HG03139 (cell line): Measurements from ENCODE around the gene USP4.
A peak's percentile ranks its signal among the peaks of the same experiment; 100 is the strongest.
"Not testable (repeated sequence)": the region's sequence is repeated elsewhere in the genome, so short reads cannot be mapped to it uniquely, and the experiment has no call there.

Source experiments
- ATAC-seq: cut with Tn5 transposase; IDR thresholded peaks from one replicate; pipeline ENCODE4 v1.9.1; 2021; ENCODE audit not compliant: unreplicated experiment

Gene USP4

DNA sequence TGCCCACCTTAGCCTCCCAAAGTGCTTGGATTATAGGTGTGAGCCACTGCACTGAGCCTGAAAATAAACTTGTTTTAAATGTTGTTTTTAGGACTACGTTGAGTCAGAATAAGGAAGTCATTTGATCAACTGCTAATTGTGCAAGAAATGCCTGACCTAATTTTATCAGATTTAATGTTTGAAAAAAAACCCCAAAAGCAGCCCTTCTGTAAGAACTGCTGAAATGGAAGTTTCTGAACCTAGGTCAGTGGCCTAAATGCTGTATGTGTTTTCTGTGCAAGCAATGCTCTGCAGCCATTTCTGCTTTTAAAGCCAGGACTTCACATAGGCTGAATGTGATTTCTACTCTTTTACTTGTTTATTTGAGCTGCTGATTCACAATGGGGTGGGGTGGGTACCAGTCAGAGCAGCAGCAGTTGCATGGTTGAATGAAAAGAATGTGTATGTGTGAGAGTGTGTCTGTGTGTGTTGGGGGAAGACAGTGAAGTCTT, 11.7 kb upstream of the USP4 start:
- ATAC-seq = no peak

DNA sequence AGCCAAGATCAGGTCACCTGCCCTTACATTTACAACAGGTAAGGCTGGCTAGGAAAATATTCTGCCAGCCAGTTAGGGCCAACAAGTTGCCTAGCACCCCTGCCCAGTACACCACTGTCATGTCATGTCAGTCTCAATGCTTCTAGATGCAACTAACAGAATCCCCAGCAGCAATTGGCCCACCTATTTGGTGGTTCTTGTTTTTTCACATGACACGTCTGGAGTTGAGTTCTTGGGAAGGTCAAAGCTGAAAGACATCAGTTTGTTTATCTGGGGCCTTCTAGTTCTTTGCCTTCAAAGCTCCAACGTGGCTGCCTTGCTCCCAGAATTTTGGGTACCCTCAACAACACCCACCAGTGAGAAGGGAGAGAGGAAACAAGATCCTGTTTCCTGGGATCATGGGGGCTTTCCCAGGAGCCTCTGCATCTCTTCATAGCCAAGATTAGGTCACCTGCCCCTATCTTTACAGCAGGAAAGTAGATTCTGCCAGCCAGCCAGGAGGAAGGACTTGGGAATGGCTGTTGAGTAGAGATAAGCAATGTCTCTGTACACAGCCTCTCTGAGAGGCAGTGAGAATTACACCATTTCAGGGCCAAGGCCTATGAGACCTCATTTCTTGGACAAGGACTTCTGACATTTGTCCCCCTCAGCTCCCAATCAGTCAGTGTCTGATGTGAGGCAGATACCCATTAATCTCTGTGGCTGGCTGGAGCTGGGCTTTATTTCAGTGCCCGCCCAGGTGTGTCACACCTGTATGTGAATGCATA, 9.7 kb upstream of the USP4 start:
- no peak for ATAC-seq

GRCh38 chr3:49348361-49348760, 8.5 kb upstream of the USP4 start:
- ATAC-seq = not testable (repeated sequence)

DNA sequence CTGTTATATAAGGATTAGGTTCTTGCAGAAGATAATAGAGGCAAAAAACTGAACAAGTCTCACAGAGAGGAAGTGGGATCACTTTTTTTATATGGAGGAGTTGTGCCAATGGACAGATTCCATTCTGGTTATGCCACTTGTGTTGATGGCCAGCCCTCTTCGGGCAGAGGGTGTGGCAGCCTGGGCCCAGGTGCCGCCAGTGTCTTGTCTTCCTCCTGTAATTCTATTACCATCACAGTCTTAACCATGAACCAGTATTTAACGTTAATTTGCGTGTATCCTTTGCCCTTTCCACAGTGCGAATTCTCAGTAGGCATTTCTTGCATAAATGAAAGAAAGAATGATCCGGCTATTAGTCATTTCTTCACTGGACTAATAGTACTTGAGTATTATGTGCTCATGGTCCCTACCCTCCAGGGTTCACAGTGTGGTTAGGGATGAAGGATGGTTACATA, 7.0 kb upstream of the USP4 start:
- no peak for ATAC-seq

- ATAC-seq = no peak
These were observed 3.3 kb upstream of the USP4 start for GRCh38 chr3:49343163-49343562.

- ATAC-seq = no peak
These were observed 2.1 kb upstream of the USP4 start for GRCh38 chr3:49341996-49342395.

DNA sequence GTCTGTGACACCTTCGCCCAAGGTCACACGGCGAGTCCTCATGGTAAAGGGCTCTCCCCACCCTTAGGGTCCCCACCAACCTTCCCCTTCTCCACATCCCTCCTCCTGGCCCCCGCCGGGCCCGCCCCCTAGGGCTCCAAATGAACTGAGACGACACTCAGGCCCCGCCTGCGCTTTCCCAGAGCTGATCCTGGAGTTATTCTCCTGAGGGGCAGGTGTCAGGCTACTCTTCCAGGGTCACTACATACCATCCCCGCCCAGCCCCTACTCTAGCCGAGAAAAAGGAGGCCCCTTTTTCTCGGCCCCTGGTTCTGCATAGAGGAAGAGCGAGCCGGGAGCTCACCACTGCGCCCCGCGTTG, 292 bp downstream of the USP4 start:
- ATAC-seq = peak; percentile 6

- no peak for ATAC-seq
These were observed 5.8 kb downstream of the USP4 start for GRCh38 chr3:49333916-49334633.

DNA sequence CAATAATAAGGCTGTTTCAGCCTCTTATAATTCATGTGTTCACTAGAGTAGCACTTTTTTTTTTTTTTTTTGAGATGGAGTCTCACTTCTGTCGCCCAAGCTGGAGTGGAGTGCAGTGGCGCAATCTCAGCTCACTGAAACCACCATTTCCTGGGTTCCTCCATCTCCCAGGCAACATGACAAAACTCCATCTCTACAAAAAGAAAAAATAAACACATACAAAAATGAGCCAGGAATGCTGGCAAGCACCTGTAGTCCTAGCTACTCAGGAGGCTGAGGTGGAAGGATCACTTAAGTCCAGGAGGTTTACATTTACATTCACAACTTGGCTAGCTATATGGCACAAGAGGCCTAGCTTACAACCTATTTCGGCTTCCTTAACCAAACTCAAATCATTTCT, 6.8 kb downstream of the USP4 start:
- no peak for ATAC-seq

DNA sequence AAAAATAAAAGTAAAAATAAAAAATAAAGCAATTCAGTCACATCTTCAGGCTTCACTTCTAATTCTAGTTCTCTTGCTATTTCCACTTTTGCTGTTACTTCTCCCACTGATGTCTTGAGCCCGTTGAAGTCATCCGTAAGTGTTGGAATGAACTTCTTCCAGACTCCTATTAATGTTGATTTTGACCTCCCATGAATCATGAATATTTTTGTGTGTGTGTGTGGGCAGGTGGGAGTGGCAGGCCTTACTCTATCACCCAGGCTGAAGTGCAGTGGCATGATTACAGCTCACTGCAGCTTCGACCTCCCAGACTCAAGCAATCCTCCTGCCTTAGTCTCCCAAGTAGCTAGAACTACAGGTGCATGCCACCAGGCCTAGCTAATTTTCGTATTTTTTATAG, 10.7 kb downstream of the USP4 start:
- ATAC-seq = no peak

GRCh38 chr3:49328350-49328749, 11.5 kb downstream of the USP4 start:
- not testable (repeated sequence) for ATAC-seq

DNA sequence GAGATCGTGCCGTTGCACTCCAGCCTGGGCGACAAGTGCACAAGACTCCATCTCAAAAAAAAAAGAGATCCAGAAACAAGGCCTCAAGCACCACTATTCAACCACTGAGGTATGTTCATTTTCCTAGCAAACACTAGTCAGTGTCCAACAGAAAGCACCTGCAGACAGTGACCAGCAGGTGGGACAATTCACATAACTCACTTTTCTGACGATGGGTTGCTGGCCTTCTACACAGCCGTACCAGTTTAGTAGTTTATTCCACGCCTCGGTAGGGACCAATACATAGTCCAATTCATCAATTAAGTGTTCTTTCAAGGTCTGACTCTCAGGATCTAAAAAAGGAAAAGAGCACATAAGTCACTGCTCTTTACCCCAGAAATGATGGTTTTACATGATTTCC, 12.4 kb downstream of the USP4 start:
- no peak for ATAC-seq

DNA sequence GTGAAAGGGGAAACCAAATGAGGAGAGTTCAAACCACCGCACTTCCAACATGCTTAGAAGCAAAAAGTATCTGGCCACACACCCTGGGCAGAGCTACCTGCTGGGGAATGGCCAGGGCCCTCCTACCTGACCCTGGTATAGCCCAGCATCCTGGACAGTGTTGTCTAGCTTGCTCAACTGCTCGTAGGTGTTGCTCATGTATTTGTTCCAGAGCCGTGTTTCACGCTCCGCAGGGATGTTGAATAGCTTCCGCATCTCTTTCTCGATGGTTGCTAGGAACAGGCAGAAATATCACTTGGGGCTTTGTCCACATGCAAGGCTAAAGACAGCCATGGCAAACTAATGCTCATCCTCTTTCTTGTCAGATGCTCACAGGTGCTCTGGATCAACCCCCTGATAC, 15.1 kb downstream of the USP4 start:
- no peak for ATAC-seq

DNA sequence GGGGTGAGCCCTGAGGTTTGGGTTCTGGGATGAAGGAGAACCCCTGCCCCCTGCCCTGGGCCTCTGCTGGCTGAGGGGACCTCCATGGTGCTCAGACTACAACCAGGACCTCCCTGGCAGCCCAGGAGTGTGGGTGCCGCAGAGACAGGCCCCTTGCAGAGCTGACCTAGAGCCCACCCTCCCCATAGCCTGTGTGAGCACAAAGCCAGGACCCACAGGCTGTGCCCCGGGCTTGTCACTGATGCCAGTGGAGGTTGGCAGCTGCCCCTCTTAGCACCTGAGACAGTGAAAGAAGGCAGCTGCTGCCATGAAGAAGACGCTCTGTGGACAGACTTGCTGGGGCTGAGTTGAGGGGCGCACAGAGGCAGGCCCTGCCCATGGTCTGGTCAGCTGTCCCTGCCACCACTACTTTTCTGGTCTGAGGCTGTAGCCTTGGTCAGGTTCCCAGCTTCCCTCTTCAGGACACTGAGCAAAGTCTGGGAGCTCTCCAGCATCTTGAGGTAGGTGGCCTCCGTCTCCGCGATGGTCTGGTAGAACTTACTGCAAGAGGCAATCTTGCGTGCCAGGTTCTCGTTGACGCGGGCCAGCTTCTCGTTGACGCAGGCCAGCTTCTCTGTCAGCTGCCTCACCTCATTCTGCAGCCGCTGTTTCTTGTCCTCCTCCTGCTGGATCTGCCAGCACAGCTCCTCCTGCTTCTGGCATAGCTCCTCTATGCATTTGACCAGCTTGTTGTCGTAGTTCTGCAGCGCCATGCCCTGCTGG, 23.0 kb downstream of the USP4 start:
- no peak for ATAC-seq

DNA sequence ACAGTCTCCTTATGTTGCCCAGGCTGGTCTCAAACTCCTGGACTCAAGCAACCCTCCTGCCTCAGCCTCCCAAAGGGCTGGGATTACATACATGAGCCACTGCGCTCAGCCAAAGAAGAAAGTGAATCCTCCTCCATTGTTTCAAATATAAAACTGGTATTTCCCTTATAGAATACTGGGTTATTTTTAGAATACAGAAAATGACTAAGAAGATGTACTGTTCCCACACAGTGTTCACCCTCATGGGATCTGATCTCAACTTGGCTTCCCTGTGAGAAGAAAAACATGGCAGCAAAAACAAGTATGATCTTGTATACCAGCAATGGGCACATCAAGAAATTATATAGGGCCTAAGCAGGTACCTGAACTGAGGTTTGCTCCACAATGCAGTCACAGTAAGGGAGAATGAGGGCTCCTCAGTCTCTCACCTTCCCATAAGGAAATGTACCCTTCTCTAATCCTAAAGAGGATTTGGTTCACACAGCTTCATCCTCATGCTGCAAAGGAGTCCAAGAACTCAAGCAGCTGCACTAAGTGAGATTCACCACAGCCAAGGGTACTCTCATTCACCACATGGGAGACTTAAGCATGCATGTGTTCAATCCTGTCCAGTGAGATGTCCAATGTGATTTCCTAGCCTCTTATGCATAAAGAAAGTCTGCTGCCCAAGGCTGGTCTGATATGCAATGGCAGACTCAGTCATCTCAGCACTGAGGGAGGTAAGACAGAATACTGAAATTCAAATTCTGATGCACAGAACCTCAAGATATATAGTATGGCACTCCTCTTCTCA, 25.8 kb downstream of the USP4 start:
- no peak for ATAC-seq

- no peak for ATAC-seq
These were observed 28.6 kb downstream of the USP4 start for GRCh38 chr3:49311283-49311682.

DNA sequence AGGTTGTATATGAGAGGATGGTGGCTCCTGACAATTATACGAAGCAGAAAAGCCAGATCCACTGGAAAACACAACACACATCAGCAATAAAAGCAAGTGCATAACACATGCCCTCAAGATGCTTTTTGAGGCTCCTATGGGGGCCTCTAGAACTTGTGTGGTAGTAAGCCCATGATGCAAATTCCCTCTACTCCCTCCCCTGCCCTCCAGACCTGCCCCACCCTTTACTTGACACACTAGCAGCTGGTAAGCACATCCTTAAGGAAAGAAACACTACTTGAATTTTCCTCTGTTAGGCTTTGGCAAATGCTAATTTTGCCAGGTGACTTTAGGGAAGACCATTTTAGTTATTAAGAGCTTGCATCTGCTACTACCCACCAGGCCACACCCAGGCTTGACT, 29.2 kb downstream of the USP4 start:
- no peak for ATAC-seq

DNA sequence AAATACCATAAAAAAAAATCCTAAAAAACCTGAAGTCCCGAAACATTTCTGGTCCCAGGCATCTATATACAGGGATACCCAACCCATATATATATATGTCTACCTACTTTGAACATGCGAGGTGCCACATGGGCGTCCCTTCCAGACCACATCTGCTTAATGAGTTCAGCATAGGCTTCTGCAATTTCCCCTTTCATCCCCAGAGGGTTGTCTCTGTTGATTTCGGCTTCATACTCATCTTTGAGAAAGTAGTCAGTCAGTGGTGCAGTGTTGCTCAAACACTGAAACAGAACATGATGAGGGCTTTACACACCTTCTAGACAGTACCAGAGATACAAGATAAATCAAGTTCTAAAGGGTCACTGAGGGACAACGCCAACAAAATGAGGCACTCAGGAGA, 34.2 kb downstream of the USP4 start:
- no peak for ATAC-seq

DNA sequence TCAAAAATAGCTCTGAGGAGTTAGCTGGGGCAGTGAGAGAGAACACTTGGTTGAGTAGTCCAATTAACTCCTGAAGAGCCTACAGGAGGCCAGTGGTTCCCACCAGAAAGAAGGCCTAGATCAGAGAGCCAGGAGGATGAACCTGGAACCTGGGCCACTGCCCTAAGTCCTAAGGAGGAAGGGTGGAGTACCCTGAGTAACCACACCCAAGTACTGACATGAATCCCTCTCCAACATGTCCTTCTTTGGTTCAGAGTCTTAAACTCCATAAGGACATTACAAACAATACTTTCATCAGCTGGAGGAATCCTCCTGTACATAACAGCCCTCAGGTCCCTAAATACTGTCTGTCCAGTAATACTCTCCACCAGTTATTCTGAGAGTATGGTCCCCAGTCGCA, 37.2 kb downstream of the USP4 start:
- ATAC-seq = no peak

DNA sequence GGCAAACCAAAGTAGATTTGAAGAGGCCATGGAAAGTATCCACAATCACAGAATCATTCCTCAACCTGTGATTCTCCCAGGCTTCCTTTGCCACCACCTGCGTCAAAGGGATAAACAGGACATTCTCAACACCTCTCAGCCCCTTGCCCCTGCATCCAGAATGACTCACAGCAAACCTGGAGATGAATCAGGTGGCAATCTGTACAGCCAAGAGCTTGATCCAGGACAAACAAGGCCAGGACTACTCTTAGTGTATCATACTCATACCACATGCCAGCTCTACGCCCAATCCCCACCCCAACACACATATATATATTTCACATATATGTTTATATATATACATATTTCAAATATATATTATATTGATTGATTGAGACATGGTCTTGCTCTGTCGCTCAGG, 39.3 kb downstream of the USP4 start:
- ATAC-seq = no peak

- ATAC-seq = no peak
These were observed 41.3 kb downstream of the USP4 start for GRCh38 chr3:49298511-49298910.
